BE2C (cell line): ENCODE measurements around the gene BRD7.
A peak's percentile ranks its signal among the peaks of the same experiment; 100 is the strongest.

ENCODE experiments used
- DNase-seq: peaks from one replicate; pipeline ENCODE4 v3.0.0-alpha.2; 2020
- H3K27me3 ChIP-seq: fragments of 250-450 bp; sonication (Bioruptor Pico); 2 replicates; pipeline ENCODE4 v1.5.1; 2020; ENCODE audit warnings: mild to moderate bottlenecking
- H3K36me3 ChIP-seq: fragments of 250-450 bp; sonication (Bioruptor Pico); 2 replicates; pipeline ENCODE4 v1.5.1; 2020; ENCODE audit warnings: mild to moderate bottlenecking
- H3K4me1 ChIP-seq: fragments of 250-450 bp; sonication (Bioruptor Pico); 2 replicates; pipeline ENCODE4 v1.5.1; 2020
- H3K4me3 ChIP-seq: 2 replicates; pipeline ENCODE4 v1.5.1; 2011; ENCODE audit warnings: low read depth, low read length
- H3K9me3 ChIP-seq: fragments of 250-450 bp; sonication (Bioruptor Pico); 2 replicates; pipeline ENCODE4 v1.5.1; 2020
- TF ChIP-seq, protein P1 (sequence below): IDR thresholded peaks from 2 replicates; pipeline ENCODE4 v1.5.1; 2012; ENCODE audit warnings: mild to moderate bottlenecking, low read depth, low read length

The BRD7 gene

DNA sequence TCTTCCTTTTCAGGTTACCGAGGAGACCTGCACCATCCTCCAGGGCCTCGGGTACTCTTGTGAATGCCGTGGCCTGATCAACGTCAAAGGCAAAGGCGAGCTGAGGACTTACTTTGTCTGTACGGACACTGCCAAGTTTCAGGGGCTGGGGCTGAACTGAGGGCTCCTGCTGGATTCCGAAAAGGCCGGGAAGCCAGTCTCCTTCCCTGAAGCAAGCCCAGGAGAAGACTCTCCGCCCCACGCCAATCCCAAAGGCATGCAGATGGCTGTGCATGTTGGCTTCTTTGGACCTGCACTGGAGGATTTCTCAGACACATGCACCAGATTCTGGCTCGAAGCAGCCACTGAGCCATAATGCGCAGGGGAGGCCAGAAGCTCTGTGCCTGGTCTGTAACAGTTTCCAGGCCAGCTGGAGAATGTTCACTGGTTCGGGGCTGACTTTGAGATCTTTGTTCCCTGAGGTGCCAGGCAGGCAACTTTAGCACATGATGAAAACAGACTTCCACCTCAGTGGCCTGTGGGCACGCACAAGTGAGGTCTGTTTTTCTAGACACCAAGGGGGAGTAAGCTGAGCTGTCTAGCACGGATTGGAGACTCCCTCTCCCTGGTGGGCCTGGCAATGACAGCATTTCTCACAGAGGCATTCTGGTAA is 53.3 kb downstream of the BRD7 start:
- peaks cover 73% of the 10 kb centered on the region for H3K36me3 ChIP-seq
- peaks cover 2% of the 10 kb centered on the region; the same call in 1 of the 2 replicates for H3K4me1 ChIP-seq

DNA sequence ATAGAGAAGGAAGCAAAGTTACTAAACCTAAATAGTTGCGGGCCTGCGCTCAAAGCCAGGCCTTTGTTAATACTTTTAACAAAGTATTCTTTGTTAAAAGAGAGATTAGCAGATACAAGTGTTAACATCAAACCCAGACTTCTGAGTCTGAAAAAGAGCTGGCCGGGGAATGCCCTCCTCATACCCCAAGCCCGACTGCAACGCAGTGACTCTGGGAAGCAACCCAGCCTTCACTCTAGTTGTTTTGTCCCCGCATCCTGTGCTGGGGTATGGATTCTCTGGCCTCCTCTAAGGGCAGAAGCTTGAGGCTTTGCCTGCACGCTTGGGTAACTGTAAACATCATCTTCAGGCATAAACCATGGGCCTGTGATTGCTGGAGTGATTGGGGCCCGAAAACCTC is 54.1 kb downstream of the BRD7 start:
- H3K9me3 ChIP-seq, result no peaks in the 10 kb centered on the region
- H3K4me1 ChIP-seq, result peaks cover 6% of the 10 kb centered on the region
- H3K36me3 ChIP-seq, result peaks cover 65% of the 10 kb centered on the region
- TF ChIP-seq, protein P1, sequence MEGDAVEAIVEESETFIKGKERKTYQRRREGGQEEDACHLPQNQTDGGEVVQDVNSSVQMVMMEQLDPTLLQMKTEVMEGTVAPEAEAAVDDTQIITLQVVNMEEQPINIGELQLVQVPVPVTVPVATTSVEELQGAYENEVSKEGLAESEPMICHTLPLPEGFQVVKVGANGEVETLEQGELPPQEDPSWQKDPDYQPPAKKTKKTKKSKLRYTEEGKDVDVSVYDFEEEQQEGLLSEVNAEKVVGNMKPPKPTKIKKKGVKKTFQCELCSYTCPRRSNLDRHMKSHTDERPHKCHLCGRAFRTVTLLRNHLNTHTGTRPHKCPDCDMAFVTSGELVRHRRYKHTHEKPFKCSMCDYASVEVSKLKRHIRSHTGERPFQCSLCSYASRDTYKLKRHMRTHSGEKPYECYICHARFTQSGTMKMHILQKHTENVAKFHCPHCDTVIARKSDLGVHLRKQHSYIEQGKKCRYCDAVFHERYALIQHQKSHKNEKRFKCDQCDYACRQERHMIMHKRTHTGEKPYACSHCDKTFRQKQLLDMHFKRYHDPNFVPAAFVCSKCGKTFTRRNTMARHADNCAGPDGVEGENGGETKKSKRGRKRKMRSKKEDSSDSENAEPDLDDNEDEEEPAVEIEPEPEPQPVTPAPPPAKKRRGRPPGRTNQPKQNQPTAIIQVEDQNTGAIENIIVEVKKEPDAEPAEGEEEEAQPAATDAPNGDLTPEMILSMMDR, result no peak
- no peak for DNase-seq
- no peaks in the 10 kb centered on the region for H3K27me3 ChIP-seq
- no peak overlapping the region for H3K4me3 ChIP-seq

More for the DNA sequence above, 53.3 kb downstream of the BRD7 start:
- DNase-seq, result peak; percentile 48
- TF ChIP-seq, protein P1, result 0 out of 2 replicates have a peak, but pooled peaks have one; percentile 15
- Histone ChIP-seq H3K4me3 (no peak overlapping the region), H3K9me3 (no peaks in the 10 kb centered on the region), H3K27me3 (no peaks in the 10 kb centered on the region)

DNA sequence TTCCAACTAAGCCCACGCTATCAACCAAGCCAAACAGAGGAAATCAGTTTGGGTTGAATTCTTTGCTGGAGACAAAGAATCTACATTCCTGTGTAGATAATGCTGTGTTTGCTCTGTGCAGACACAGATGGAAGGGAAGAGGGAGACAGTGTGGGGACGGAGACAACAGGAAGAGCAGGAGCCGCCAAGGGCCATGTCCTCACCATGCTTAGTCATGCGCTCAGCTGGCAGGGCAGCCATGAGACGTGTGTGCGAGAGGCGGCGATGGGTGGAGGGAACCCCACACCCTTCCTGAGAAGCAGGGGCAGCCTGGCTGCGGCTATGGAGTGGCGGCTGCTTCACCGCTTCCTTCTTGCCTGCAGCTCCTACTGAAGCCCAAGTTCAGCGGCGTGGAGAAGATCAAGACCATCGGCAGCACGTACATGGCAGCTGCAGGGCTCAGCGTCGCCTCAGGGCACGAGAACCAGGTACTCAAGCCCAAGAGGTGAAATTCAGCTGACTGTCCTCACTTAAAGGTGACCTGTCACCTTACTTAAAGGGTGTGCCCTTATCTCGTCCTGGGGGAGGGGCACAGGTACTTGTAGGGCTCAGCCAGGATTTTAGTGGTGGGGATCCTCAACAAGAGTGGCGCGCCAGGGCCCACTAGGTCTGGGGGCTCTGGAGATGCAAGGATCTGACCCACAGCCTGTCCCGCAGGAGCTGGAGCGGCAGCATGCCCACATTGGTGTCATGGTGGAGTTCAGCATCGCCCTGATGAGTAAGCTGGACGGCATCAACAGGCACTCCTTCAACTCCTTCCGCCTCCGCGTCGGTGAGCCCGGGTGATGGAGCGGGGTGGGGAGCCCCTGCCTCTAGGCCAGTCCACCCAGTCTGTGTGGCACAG is 55.0 kb downstream of the BRD7 start:
- Histone ChIP-seq H3K4me1 (peaks cover 12% of the 10 kb centered on the region), H3K4me3 (no peak overlapping the region), H3K36me3 (peaks cover 57% of the 10 kb centered on the region), H3K9me3 (no peaks in the 10 kb centered on the region), H3K27me3 (no peaks in the 10 kb centered on the region)
- DNase-seq, result no peak
- TF ChIP-seq, protein P1, result no peak

DNA sequence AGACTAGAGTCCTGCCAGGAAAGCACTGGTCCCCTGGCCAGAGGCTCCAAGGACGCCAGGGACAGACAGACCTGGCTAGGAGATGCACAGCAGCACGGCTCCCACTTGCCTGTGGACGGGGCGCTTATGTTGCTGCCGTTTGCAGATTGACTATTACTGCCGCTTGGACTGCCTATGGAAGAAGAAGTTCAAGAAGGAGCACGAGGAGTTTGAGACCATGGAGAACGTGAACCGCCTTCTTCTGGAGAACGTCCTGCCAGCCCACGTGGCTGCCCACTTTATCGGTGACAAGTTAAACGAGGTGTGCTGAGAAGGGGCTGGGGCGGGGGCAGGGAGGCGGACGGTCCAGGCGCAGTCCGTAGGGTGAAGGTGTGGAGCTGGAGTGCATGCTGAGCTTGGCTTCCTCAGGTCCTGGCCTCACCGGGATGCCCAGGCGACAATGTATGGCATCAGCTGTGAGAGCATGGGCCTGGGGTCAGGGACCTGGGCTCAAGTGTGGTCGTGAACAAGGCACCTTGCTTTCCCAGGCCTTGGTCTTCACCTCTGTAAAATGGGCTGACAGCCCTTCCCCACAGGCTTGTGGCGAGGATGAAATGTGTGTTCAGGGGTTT is 56.8 kb downstream of the BRD7 start:
- peaks cover 12% of the 10 kb centered on the region for H3K4me1 ChIP-seq
- H3K36me3 ChIP-seq, result peaks cover 40% of the 10 kb centered on the region
- TF ChIP-seq, protein P1, result no peak
- DNase-seq, result no peak
- H3K27me3 ChIP-seq, result no peaks in the 10 kb centered on the region
- no peaks in the 10 kb centered on the region for H3K9me3 ChIP-seq
- no peak overlapping the region for H3K4me3 ChIP-seq

DNA sequence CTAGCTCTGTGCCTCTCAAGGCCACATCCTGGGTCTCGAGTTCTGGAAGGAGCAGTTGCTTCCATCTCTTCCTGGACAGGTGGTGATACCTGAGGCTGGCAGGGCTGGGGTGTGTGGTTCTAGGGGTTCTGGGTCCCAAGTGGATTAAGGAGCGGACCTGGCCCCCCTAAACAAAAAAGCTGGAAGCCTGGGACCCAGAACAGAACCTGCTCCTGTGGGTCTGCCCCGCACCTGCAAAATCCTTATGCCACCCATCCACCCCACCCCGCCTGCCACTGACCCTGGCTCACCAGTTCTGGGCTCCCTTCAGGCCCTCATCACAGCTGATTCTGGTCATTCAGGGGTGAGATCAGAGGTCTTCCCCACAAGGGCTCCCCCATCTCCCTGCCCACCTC is 57.7 kb downstream of the BRD7 start:
- H3K27me3 ChIP-seq, result no peaks in the 10 kb centered on the region
- no peak overlapping the region for H3K4me3 ChIP-seq
- no peak for DNase-seq
- TF ChIP-seq, protein P1, result no peak
- peaks cover 31% of the 10 kb centered on the region for H3K36me3 ChIP-seq
- no peaks in the 10 kb centered on the region for H3K9me3 ChIP-seq
- H3K4me1 ChIP-seq, result peaks cover 12% of the 10 kb centered on the region
